ENCODE results near the gene NXPE3.

NXPE3 gene

GRCh38 chr3:101865751-101866509, 86.9 kb downstream of the NXPE3 start:
- Histone ChIP-seq H4K20me1 (ENCODE audit: insufficient read depth, low read length) (no peaks in the 10 kb centered on the region), H3K27ac (ENCODE audit: low read depth, low read length, poor library complexity, severe bottlenecking) (no peak overlapping the region), H2AFZ (ENCODE audit: low read length) (no peak overlapping the region), H3K27me3 (ENCODE audit: insufficient read depth, low read length) (no peaks in the 10 kb centered on the region), H3K9ac (ENCODE audit: low read length) (no peak overlapping the region), H3K4me2 (ENCODE audit: low read length) (no peak overlapping the region), H3K36me3 (ENCODE audit: insufficient read depth, low read length) (peaks cover 4% of the 10 kb centered on the region; the same call in 1 of the 2 replicates), H3K9me2 (ENCODE audit: low read depth, low read length) (no peaks in the 10 kb centered on the region), H3K4me3 (ENCODE audit: low read depth, low read length, poor library complexity, severe bottlenecking) (no peak overlapping the region), H3K9me3 (ENCODE audit: low read length) (no peaks in the 10 kb centered on the region), H3K79me2 (ENCODE audit: insufficient read depth, low read length) (no peaks in the 10 kb centered on the region), H3F3A (ENCODE audit: insufficient read depth, low read length) (peaks cover 2% of the 10 kb centered on the region; the same call in 1 of the 2 replicates), H3K4me1 (ENCODE audit: insufficient read depth, low read length, severe bottlenecking) (no peaks in the 10 kb centered on the region)
- TF ChIP-seq EZH2 (IDR thresholded peaks at IDR 0.05; ENCODE audit: borderline replicate concordance, low read length) = no peak
- no peak for TF ChIP-seq CTCF (IDR thresholded peaks at IDR 0.05; ENCODE audit: low read length)

GRCh38 chr3:101867511-101867910, 88.5 kb downstream of the NXPE3 start:
- H3K27ac ChIP-seq (ENCODE audit: low read depth, low read length, poor library complexity, severe bottlenecking) = no peak overlapping the region
- TF ChIP-seq EZH2 (IDR thresholded peaks at IDR 0.05; ENCODE audit: borderline replicate concordance, low read length) (no peak), CTCF (IDR thresholded peaks at IDR 0.05; ENCODE audit: low read length) (no peak)
- no peak overlapping the region for H3K4me2 ChIP-seq (ENCODE audit: low read length)
- no peaks in the 10 kb centered on the region for H3K79me2 ChIP-seq (ENCODE audit: insufficient read depth, low read length)
- H2AFZ ChIP-seq (ENCODE audit: low read length) = no peak overlapping the region
- no peaks in the 10 kb centered on the region for H3K27me3 ChIP-seq (ENCODE audit: insufficient read depth, low read length)
- H3K4me1 ChIP-seq (ENCODE audit: insufficient read depth, low read length, severe bottlenecking) = no peaks in the 10 kb centered on the region
- H3F3A ChIP-seq (ENCODE audit: insufficient read depth, low read length) = no peaks in the 10 kb centered on the region
- no peak overlapping the region for H3K9ac ChIP-seq (ENCODE audit: low read length)
- H3K4me3 ChIP-seq (ENCODE audit: low read depth, low read length, poor library complexity, severe bottlenecking) = no peak overlapping the region
- H3K36me3 ChIP-seq (ENCODE audit: insufficient read depth, low read length) = no peaks in the 10 kb centered on the region
- H3K9me3 ChIP-seq (ENCODE audit: low read length) = no peaks in the 10 kb centered on the region
- H4K20me1 ChIP-seq (ENCODE audit: insufficient read depth, low read length) = no peaks in the 10 kb centered on the region
- H3K9me2 ChIP-seq (ENCODE audit: low read depth, low read length) = no peaks in the 10 kb centered on the region

- H3K9me2 ChIP-seq (ENCODE audit: low read depth, low read length) = no peaks in the 10 kb centered on the region
- no peaks in the 10 kb centered on the region for H3K9me3 ChIP-seq (ENCODE audit: low read length)
- H4K20me1 ChIP-seq (ENCODE audit: insufficient read depth, low read length) = no peaks in the 10 kb centered on the region
- no peak overlapping the region for H3K27ac ChIP-seq (ENCODE audit: low read depth, low read length, poor library complexity, severe bottlenecking)
- TF ChIP-seq CTCF (IDR thresholded peaks at IDR 0.05; ENCODE audit: low read length) (no peak), EZH2 (IDR thresholded peaks at IDR 0.05; ENCODE audit: borderline replicate concordance, low read length) (no peak)
- H3F3A ChIP-seq (ENCODE audit: insufficient read depth, low read length) = no peaks in the 10 kb centered on the region
- H2AFZ ChIP-seq (ENCODE audit: low read length) = no peak overlapping the region
- H3K4me2 ChIP-seq (ENCODE audit: low read length) = no peak overlapping the region
- H3K4me3 ChIP-seq (ENCODE audit: low read depth, low read length, poor library complexity, severe bottlenecking) = no peak overlapping the region
- H3K27me3 ChIP-seq (ENCODE audit: insufficient read depth, low read length) = no peaks in the 10 kb centered on the region
- no peaks in the 10 kb centered on the region for H3K36me3 ChIP-seq (ENCODE audit: insufficient read depth, low read length)
- no peaks in the 10 kb centered on the region for H3K4me1 ChIP-seq (ENCODE audit: insufficient read depth, low read length, severe bottlenecking)
- H3K79me2 ChIP-seq (ENCODE audit: insufficient read depth, low read length) = no peaks in the 10 kb centered on the region
- H3K9ac ChIP-seq (ENCODE audit: low read length) = no peak overlapping the region
Observed at GRCh38 chr3:101867996-101868395, 89.0 kb downstream of the NXPE3 start.

Data from OCI-LY1 (cell line).